ENCODE results near the gene SLC6A20.

Gene SLC6A20

GRCh38 chr3:45746777-45747622, 49.3 kb downstream of the SLC6A20 start:
- TF ChIP-seq CTCF (IDR thresholded peaks at IDR 0.05; ENCODE audit: control insufficient read depth, extremely low read depth, insufficient read depth) = no peak
- H3K4me3 ChIP-seq (ENCODE audit: low read depth, low read length) = no peak overlapping the region
- no peak for DNase-seq (ENCODE audit: low read depth)

- TF ChIP-seq CTCF (IDR thresholded peaks at IDR 0.05; ENCODE audit: control insufficient read depth, extremely low read depth, insufficient read depth) = no peak
- DNase-seq (ENCODE audit: low read depth) = no peak
- H3K4me3 ChIP-seq (ENCODE audit: low read depth, low read length) = no peak overlapping the region
Measured at GRCh38 chr3:45746165-45746776, 50.1 kb downstream of the SLC6A20 start.

GRCh38 chr3:45742461-45743089, 53.8 kb downstream of the SLC6A20 start:
- no peak for TF ChIP-seq CTCF (IDR thresholded peaks at IDR 0.05; ENCODE audit: control insufficient read depth, extremely low read depth, insufficient read depth)
- H3K4me3 ChIP-seq (ENCODE audit: low read depth, low read length) = no peak overlapping the region
- DNase-seq (ENCODE audit: low read depth) = no peak

GRCh38 chr3:45741742-45742460, 54.4 kb downstream of the SLC6A20 start:
- no peak overlapping the region for H3K4me3 ChIP-seq (ENCODE audit: low read depth, low read length)
- no peak for TF ChIP-seq CTCF (IDR thresholded peaks at IDR 0.05; ENCODE audit: control insufficient read depth, extremely low read depth, insufficient read depth)
- no peak for DNase-seq (ENCODE audit: low read depth)

GRCh38 chr3:45741247-45741646, 55.1 kb downstream of the SLC6A20 start:
- no peak for TF ChIP-seq CTCF (IDR thresholded peaks at IDR 0.05; ENCODE audit: control insufficient read depth, extremely low read depth, insufficient read depth)
- no peak for DNase-seq (ENCODE audit: low read depth)
- no peak overlapping the region for H3K4me3 ChIP-seq (ENCODE audit: low read depth, low read length)

- TF ChIP-seq CTCF (IDR thresholded peaks at IDR 0.05; ENCODE audit: control insufficient read depth, extremely low read depth, insufficient read depth) = no peak
- no peak for DNase-seq (ENCODE audit: low read depth)
- no peak overlapping the region for H3K4me3 ChIP-seq (ENCODE audit: low read depth, low read length)
Measured at GRCh38 chr3:45739991-45740390, 56.3 kb downstream of the SLC6A20 start.

All from LNCaP clone FGC (cell line).